ENCODE data around the gene FAM193B.

- TF ChIP-seq POLR2A (IDR thresholded peaks at IDR 0.05; ENCODE audit: low read length) (peak; percentile 34), GATA1 (IDR thresholded peaks at IDR 0.05; ENCODE audit: low read depth, low read length) (peak; percentile 69)
Measured at GRCh38 chr5:177478711-177479646, 75.4 kb downstream of the FAM193B start.

Data from erythroblast (primary cell).